Fibroblast of skin of left quadriceps (primary cell): ENCODE results near the gene TSPY2.
"Not testable (repeated sequence)": the region's sequence is repeated elsewhere in the genome, so short reads cannot be mapped to it uniquely, and the experiment has no call there.

Source experiments
- DNase-seq, 2 experiments: peaks; one replicate each; pipeline ENCODE4 v3.0.0-alpha.2; 2013; ENCODE audit warnings: low read depth in 2 of 2

Gene TSPY2, protein sequence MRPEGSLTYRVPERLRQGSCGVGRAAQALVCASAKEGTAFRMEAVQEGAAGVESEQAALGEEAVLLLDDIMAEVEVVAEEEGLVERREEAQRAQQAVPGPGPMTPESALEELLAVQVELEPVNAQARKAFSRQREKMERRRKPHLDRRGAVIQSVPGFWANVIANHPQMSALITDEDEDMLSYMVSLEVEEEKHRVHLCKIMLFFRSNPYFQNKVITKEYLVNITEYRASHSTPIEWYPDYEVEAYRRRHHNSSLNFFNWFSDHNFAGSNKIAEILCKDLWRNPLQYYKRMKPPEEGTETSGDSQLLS

GRCh38 chrY:6245923-6246322 lies at the start of gene TSPY2:
Gene TSPY2, plus strand, starts transcription at chrY:6246223. Its CDS starts 46 bp downstream, at chrY:6246269.
- DNase-seq: not testable (repeated sequence)

DNA sequence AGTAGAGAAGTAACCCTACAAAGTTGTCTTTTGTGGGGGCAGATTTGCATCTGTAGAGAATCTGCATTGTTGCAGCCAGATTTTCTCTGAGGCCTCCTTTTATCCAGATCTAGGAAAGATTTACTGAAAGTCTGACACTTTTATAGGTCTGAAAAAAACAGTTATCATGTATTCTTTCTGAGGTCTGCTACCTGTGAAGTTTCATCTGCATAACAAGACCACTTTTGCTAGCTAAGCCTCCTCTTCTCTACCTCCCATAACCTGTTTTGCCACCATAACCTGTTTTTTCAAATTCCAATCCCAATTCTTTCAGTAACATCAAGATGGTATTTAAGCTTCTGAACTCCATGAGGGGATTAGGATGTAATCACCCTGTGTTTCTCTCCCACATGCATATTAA lies 36.5 kb upstream of the TSPY2 start:
- DNase-seq: not testable (repeated sequence)

- not testable (repeated sequence) for DNase-seq
These were observed 29.0 kb upstream of the TSPY2 start for GRCh38 chrY:6217045-6217444.

DNA sequence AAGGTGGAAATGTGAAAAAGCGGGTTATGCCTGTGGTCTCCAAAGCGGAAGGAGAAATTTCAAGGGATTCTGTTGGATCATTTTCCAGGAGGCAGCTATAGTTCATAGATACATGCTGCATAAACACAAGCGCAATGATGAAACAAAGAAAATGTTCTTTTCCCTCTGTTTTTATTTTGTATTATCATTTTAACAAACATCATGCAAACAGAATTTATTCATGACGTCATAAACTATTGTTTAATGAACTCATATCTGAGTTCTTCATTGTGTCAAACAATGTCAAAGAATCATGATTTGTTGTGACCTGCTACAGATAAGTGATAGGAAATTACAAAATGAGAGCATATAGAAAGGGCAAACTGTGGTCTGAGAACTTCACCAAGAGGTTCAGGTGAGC lies 23.8 kb downstream of the TSPY2 start:
- not testable (repeated sequence) for DNase-seq
